Lower lobe of right lung (tissue), 2 donors: ENCODE data around the gene ZFP28. TPM values are rescaled to one million over a fixed set of nuclear protein-coding genes. Genes with fewer than 3 reads are reported as not detected.
A peak's percentile ranks its signal among the peaks of the same experiment; 100 is the strongest.

Experiments
- ATAC-seq, 2 donors: fragments of 200-7000 bp; cut with Tn5 transposase; one replicate each; pipeline ENCODE4 v1.9.1; 2020 to 2022; ENCODE audit warnings: mild to moderate bottlenecking in 2 of 2, moderate library complexity in 2 of 2
- DNase-seq: peaks from one replicate; pipeline ENCODE4 v3.0.0-alpha.2; 2020
- H3K27ac ChIP-seq: fragments of 200-600 bp; one replicate; pipeline ENCODE4 v1.8.0; 2022
- H3K27me3 ChIP-seq: fragments of 200-600 bp; one replicate; pipeline ENCODE4 v1.8.0; 2022; ENCODE audit warnings: low read depth
- H3K36me3 ChIP-seq: fragments of 200-600 bp; one replicate; pipeline ENCODE4 v1.8.0; 2022; ENCODE audit warnings: mild to moderate bottlenecking
- H3K4me1 ChIP-seq: fragments of 200-600 bp; one replicate; pipeline ENCODE4 v1.8.0; 2022
- H3K4me3 ChIP-seq: fragments of 200-600 bp; one replicate; pipeline ENCODE4 v1.8.0; 2022; ENCODE audit warnings: mild to moderate bottlenecking
- H3K9me3 ChIP-seq: fragments of 200-600 bp; one replicate; pipeline ENCODE4 v1.8.0; 2022
- intact Hi-C: fragments of 100-400 bp; cut with DNase I; formaldehyde crosslinking; loops from one replicate; pipeline ENCODE4 v1.11.0; 2022
- long read RNA-seq: library from polyadenylated mRNA; unstranded; transcript quantifications from one replicate; pipeline ENCODE4 v2.0.0, GENCODE V29; 2021
- total RNA-seq: library from RNA; stranded (reverse); fragmentation: NEBNext Ultra II Directional; extraction: Animal tissue kit (Norgen Biotek cat#: 25700); gene quantifications from one replicate; pipeline ENCODE4 v1.2.1, GENCODE V29; 2021
- TF ChIP-seq, protein P1 (sequence below): fragments of 200-600 bp; IDR thresholded peaks from one replicate; pipeline ENCODE4 v1.8.0; 2022; ENCODE audit warnings: antibody characterized with exemption, mild to moderate bottlenecking
- donor health status: DM: no; HTN: yes; CAD: no; lungs with severe emphysema.

ZFP28 gene
- total RNA-seq, result 6.4 TPM
- long read RNA-seq, full-length matches to known transcripts, result 10 of 11 reads
- long read RNA-seq, partial matches to known transcripts, result 0 of 11 reads
- long read RNA-seq, other reads (novel, unspliced or antisense), result 1 of 11 reads

- intact Hi-C loops, result no loop called here
- H3K27me3 ChIP-seq, result no peaks in the 10 kb centered on the region
- H3K27ac ChIP-seq, result peak within 1 kb of the TSS; percentile 94
- peak within 1 kb of the TSS; percentile 78 for H3K4me3 ChIP-seq
- peak; percentile 87 for DNase-seq
- H3K9me3 ChIP-seq, result peaks cover 82% of the 10 kb centered on the region
- H3K4me1 ChIP-seq, result peaks cover 16% of the 10 kb centered on the region
- ATAC-seq, result peak; percentile 87 to 92
- TF ChIP-seq, protein P1, sequence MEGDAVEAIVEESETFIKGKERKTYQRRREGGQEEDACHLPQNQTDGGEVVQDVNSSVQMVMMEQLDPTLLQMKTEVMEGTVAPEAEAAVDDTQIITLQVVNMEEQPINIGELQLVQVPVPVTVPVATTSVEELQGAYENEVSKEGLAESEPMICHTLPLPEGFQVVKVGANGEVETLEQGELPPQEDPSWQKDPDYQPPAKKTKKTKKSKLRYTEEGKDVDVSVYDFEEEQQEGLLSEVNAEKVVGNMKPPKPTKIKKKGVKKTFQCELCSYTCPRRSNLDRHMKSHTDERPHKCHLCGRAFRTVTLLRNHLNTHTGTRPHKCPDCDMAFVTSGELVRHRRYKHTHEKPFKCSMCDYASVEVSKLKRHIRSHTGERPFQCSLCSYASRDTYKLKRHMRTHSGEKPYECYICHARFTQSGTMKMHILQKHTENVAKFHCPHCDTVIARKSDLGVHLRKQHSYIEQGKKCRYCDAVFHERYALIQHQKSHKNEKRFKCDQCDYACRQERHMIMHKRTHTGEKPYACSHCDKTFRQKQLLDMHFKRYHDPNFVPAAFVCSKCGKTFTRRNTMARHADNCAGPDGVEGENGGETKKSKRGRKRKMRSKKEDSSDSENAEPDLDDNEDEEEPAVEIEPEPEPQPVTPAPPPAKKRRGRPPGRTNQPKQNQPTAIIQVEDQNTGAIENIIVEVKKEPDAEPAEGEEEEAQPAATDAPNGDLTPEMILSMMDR, result no peak
- H3K36me3 ChIP-seq, result no peaks in the 10 kb centered on the region
Measured at GRCh38 chr19:56538761-56539263, at the start of gene ZFP28. ZFP28 (plus strand) TSS chr19:56538948; CDS start chr19:56539019, 71 bp downstream.

DNA sequence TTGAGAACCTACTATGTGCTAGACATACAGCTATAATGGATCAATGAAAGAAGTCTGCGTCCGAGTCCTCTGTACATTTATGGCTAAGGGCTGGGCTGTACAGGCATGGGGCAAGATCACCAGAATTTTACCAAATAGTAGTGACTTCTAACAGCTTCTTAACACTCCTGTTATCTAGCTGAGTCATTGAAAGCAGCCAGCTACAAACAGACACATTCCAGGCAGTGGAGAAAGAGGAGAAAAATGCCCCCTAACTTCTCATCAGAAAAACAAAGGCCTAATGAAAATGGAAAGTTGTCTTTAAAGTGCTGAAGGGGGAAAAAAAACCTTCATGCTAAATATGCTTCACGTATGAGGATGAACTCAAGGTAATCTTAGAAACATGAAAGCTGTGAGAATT, 47.3 kb upstream of the ZFP28 start:
- no peaks in the 10 kb centered on the region for H3K4me1 ChIP-seq
- ATAC-seq (no peak), DNase-seq (no peak)
- no peaks in the 10 kb centered on the region for H3K36me3 ChIP-seq
- TF ChIP-seq, protein P1, result no peak
- H3K27ac ChIP-seq, result no peak overlapping the region
- no peak overlapping the region for H3K4me3 ChIP-seq
- no peaks in the 10 kb centered on the region for H3K27me3 ChIP-seq
- peaks cover 84% of the 10 kb centered on the region for H3K9me3 ChIP-seq
- intact Hi-C loops, result no loop called here

DNA sequence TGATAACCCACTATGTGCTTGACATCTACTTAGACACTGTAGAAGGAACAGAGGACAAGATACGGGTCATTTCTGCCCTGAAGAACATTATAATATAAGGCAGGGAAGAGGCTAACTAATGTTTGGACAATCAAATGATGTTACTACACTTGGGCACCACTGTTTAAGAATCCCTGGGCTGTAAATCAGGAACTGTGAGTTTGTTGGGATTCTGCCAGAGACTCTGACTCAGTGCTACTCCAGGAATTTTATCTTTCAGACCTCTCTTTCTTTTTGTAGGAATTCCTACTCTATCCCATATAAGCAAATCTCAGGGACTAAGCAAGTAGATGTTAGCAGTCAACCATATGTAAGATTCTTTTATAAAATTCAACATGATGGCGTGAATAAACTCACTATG, 34.2 kb upstream of the ZFP28 start:
- Histone ChIP-seq H3K9me3 (peaks cover 45% of the 10 kb centered on the region), H3K4me1 (peaks cover 8% of the 10 kb centered on the region), H3K27me3 (no peaks in the 10 kb centered on the region), H3K36me3 (no peaks in the 10 kb centered on the region), H3K27ac (no peak overlapping the region), H3K4me3 (no peak overlapping the region)
- intact Hi-C loops, result no loop called here
- TF ChIP-seq, protein P1, result no peak
- ATAC-seq (no peak), DNase-seq (no peak)

DNA sequence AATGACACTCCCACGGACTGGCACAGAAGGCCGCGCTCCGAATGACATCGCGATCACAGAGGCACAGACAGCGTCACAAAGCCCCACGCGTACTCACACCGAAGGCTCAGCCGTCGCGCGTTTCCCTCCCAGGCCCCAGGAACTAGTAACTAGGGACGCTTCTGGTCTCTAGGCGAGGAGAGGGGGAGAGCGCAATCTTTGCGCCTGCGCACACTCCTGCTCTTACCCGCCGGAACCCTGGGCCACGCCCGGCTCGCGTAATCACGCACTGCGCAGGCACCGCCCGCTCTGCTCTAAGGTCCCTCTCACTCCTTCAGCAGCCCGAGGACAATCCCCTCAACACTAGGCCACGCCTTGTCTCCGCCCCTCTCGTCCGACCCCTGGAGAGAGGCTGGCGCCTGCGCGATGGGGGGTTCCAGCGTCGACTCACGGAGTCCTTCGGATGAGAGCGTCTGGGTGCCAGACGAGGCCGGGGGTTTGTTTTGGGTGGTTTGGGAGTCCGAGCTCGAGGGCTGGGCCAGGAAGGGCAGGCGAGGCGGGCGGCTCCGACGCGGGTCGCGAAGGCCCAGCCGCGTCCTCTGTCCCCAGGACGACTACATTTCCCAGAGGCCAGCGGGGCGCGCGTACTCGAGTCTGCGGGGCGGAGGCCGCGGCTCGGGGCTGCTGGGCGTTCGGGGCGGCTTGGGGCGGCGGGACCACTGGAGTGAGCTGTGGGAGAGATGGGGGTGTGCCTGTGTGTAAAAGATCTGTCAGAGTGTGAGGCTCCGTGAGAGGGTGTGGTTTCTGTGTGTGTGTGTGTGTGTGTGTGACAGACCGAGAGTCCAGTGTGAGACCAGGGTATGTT, 31.1 kb upstream of the ZFP28 start, which contains the start of gene ZNF471:
ZNF471 (plus strand) TSS at position 410 of the 844 bp plus-strand sequence. CDS start 3,717 bp downstream, outside the sequence.
- Histone ChIP-seq H3K9me3 (peaks cover 36% of the 10 kb centered on the region), H3K27me3 (no peaks in the 10 kb centered on the region), H3K4me3 (peak within 1 kb of the TSS; percentile 62), H3K27ac (peak within 1 kb of the TSS; percentile 91), H3K36me3 (no peaks in the 10 kb centered on the region), H3K4me1 (peaks cover 8% of the 10 kb centered on the region)
- DNase-seq (peak; percentile 97), ATAC-seq (peak; percentile 100)
- TF ChIP-seq, protein P1, result no peak
- intact Hi-C loops, result no loop called here

DNA sequence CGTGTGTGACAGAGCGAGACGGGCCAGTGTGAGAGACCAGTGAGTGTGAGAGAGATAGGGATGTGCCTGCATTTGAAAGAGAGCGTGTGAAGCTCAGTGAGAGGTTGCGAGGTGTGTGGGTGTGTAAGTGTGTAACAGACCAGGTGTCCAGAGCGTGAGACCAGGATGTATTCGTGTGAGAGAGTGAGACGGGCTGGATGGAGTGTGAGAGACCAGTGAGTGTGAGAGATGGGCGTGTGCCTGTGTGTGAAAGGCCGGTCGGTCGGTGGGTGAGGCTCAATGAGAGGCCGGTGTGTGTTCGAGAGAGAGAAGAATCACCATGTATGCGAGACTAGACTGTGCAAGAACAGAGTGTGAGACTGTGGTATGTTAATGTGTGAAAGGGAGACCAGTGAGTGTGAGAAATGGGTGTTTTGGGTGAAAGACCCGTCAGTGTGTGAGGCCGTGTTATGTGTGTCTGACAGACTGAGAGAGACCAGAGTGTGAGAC, 30.4 kb upstream of the ZFP28 start:
- TF ChIP-seq, protein P1, result no peak
- intact Hi-C loops, result no loop called here
- Histone ChIP-seq H3K36me3 (no peaks in the 10 kb centered on the region), H3K4me3 (peak overlapping the region; percentile 62), H3K27ac (peak overlapping the region; percentile 91), H3K4me1 (peaks cover 8% of the 10 kb centered on the region), H3K9me3 (peaks cover 33% of the 10 kb centered on the region), H3K27me3 (no peaks in the 10 kb centered on the region)
- ATAC-seq (no peak), DNase-seq (no peak)
